ENCODE data around the gene REC8. TPM values are rescaled to one million over a fixed set of nuclear protein-coding genes. Genes with fewer than 3 reads are reported as not detected.
A peak's percentile ranks its signal among the peaks of the same experiment; 100 is the strongest.

The REC8 gene
- total and polyA plus RNA-seq, 2 of the 13 experiments (the other 11 are each of a cell fraction or from before 2014, with no cell fraction given) = 3.4 to 14.7 TPM

- FAIRE-seq (no peak), DNase-seq (ENCODE audit: low spot score) (no peak), ATAC-seq (no peak)
- no peaks in the 10 kb centered on the region for H3K9me3 ChIP-seq (ENCODE audit: low read length)
- H3K4me3 ChIP-seq (replicated peaks in 1 of 3; ENCODE audit: insufficient read depth in 1 of 3, low read depth in 2 of 3, low read length in 3 of 3) = no peak overlapping the region
- no TSS peak for BruUV-seq (replicated peaks)
- H4K20me1 ChIP-seq (ENCODE audit: insufficient read depth, low read length) = peaks cover 7% of the 10 kb centered on the region
- ChIA-PET POLR2A (interaction anchor here (4.5 to 11.8 kb wide), 4 partner anchors 8 to 56 kb away, joined by 22 to 233 read pairs (median 194); partner anchors contain the start of genes DCAF11, EMC9, IRF9 and NRL), CTCF (ENCODE audit: low intra/inter-chr PET ratio, low total read pairs) (no interaction called here)
- no peak overlapping the region for H2AFZ ChIP-seq (ENCODE audit: low read length)
- no peak overlapping the region for H3K9ac ChIP-seq (ENCODE audit: insufficient read depth, low read depth, low read length)
- H3K79me2 ChIP-seq (ENCODE audit: insufficient read depth, low read length) = peaks cover 29% of the 10 kb centered on the region
- WGBS (ENCODE audit: low lambda C conversion rate) = 96% methylated on average over 9 of the region's 9 CpGs
- H3K4me1 ChIP-seq (ENCODE audit: insufficient read depth, low read length) = peaks cover 26% of the 10 kb centered on the region
- intact Hi-C loops (cut with micrococcal nuclease; ENCODE audit: unreplicated experiment) = no loop called here
- H3K36me3 ChIP-seq (replicated peaks in 1 of 2; ENCODE audit: control insufficient read depth in 1 of 2, insufficient read depth in 2 of 2, low read length in 2 of 2) = peaks cover 41 to 49% of the 10 kb centered on the region in 2 experiments
- in situ Hi-C loops (cut with HindIII; ENCODE audit: extremely low pct_ligation_motif_present, low pct_unique_long_range_greater_than_20kb) = no loop called here
- no peak overlapping the region for H3K27ac ChIP-seq (ENCODE audit: extremely low read length, insufficient read depth, low read length)
- no peak overlapping the region for H3K4me2 ChIP-seq (ENCODE audit: low read depth, low read length)
- TF ChIP-seq ZNF317 (CRISPR knock-in tag; IDR thresholded peaks at IDR 0.05) (no peak), THYN1 (CRISPR knock-in tag; IDR thresholded peaks at IDR 0.05; ENCODE audit: borderline replicate concordance, low read depth) (no peak), HMGA1 (CRISPR knock-in tag; conservative IDR thresholded peaks at IDR 0.05) (no peak), MTA1 (CRISPR knock-in tag; IDR thresholded peaks at IDR 0.05; ENCODE audit: borderline replicate concordance) (0 out of 2 replicates have a peak, but pooled peaks have one; percentile 0), ATF4 (CRISPR knock-in tag; IDR thresholded peaks at IDR 0.05) (no peak), MATR3 (CRISPR knock-in tag; IDR thresholded peaks at IDR 0.05) (no peak), RCOR2 (CRISPR knock-in tag; IDR thresholded peaks at IDR 0.05) (no peak)
- TF ChIP-seq, protein P1, sequence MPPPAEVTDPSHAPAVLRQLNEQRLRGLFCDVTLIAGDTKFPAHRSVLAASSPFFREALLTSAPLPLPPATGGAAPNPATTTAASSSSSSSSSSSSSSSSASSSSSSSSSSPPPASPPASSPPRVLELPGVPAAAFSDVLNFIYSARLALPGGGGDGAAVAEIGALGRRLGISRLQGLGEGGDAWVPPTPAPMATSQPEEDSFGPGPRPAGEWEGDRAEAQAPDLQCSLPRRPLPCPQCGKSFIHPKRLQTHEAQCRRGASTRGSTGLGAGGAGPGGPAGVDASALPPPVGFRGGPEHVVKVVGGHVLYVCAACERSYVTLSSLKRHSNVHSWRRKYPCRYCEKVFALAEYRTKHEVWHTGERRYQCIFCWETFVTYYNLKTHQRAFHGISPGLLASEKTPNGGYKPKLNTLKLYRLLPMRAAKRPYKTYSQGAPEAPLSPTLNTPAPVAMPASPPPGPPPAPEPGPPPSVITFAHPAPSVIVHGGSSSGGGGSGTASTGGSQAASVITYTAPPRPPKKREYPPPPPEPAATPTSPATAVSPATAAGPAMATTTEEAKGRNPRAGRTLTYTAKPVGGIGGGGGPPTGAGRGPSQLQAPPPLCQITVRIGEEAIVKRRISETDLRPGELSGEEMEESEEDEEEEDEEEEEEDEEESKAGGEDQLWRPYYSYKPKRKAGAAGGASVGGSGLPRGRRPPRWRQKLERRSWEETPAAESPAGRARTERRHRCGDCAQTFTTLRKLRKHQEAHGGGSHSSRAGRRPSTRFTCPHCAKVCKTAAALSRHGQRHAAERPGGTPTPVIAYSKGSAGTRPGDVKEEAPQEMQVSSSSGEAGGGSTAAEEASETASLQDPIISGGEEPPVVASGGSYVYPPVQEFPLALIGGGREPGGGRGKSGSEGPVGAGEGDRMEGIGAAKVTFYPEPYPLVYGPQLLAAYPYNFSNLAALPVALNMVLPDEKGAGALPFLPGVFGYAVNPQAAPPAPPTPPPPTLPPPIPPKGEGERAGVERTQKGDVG (CRISPR knock-in tag; IDR thresholded peaks at IDR 0.05; ENCODE audit: borderline replicate concordance) = no peak
- peaks cover 0 to 3% of the 10 kb centered on the region in 2 experiments; a peak in 1 of 5 replicates for H3K27me3 ChIP-seq (ENCODE audit: control insufficient read depth in 1 of 2, insufficient read depth in 2 of 2, low read length in 2 of 2)
These were observed 21.3 kb upstream of the REC8 start for GRCh38 chr14:24150567-24150966.

Measured in HepG2 (cell line).